Fibroblast of villous mesenchyme (primary cell): ENCODE results near the gene ADAMTS2. TPM values are rescaled to one million over a fixed set of nuclear protein-coding genes. Genes with fewer than 3 reads are reported as not detected.

Source experiments
- DNase-seq: peaks from one replicate; pipeline ENCODE4 v3.0.0-alpha.2; 2010; ENCODE audit warnings: low read depth
- H3K4me3 ChIP-seq: 2 replicates; pipeline ENCODE4 v1.5.1; 2011; ENCODE audit warnings: low read depth, mild to moderate bottlenecking, low read length
- CTCF ChIP-seq: IDR thresholded peaks from 2 replicates; pipeline ENCODE4 v1.5.1; 2012; ENCODE audit warnings: low read depth, mild to moderate bottlenecking, low read length; ENCODE audit not compliant: insufficient read depth
- total RNA-seq: library from RNA; depleted of rRNA; stranded (reverse); fragments of >200 nt; gene quantifications from 2 replicates; pipeline ENCODE4 v1.2.3, GENCODE V29; 2012

Gene ADAMTS2
- total RNA-seq, 1 donor = 30.2 TPM

- TF ChIP-seq CTCF = no peak
- no peak for DNase-seq
- H3K4me3 ChIP-seq = no peak overlapping the region
These were observed 138.9 kb downstream of the ADAMTS2 start for GRCh38 chr5:179206366-179206765.

- TF ChIP-seq CTCF = no peak
These were observed 140.0 kb downstream of the ADAMTS2 start for GRCh38 chr5:179205277-179205676.

GRCh38 chr5:179204572-179204971, 140.7 kb downstream of the ADAMTS2 start:
- DNase-seq = no peak
- no peak overlapping the region for H3K4me3 ChIP-seq
- no peak for TF ChIP-seq CTCF

More at GRCh38 chr5:179205277-179205676, 140.0 kb downstream of the ADAMTS2 start:
- H3K4me3 ChIP-seq = no peak overlapping the region
- no peak for DNase-seq

GRCh38 chr5:179203248-179203647, 142.0 kb downstream of the ADAMTS2 start:
- TF ChIP-seq CTCF = no peak
- DNase-seq = no peak
- no peak overlapping the region for H3K4me3 ChIP-seq

- no peak for DNase-seq
- no peak overlapping the region for H3K4me3 ChIP-seq
- no peak for TF ChIP-seq CTCF
These were observed 143.3 kb downstream of the ADAMTS2 start for GRCh38 chr5:179201986-179202385.

DNA sequence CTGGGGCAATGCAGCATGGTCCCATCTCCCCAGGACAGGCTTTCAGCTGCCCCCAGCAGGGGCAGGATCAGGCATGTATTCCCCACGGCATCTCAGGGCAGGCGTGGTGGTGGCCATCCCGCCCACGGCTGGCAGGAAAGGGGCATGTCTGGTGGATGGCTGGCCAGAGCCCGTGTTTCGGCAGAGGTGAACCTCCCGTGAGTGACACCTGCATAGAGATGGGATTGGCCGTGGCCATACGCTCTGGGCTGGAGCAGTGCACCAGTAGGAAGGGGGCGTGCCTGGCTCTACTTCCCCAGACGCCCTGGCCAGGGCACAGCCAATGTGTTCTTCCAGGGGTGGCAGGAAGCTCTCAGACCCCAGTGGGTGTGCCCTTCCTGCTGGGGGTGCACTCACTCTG, 146.0 kb downstream of the ADAMTS2 start:
- no peak for DNase-seq
- no peak for TF ChIP-seq CTCF
- no peak overlapping the region for H3K4me3 ChIP-seq

DNA sequence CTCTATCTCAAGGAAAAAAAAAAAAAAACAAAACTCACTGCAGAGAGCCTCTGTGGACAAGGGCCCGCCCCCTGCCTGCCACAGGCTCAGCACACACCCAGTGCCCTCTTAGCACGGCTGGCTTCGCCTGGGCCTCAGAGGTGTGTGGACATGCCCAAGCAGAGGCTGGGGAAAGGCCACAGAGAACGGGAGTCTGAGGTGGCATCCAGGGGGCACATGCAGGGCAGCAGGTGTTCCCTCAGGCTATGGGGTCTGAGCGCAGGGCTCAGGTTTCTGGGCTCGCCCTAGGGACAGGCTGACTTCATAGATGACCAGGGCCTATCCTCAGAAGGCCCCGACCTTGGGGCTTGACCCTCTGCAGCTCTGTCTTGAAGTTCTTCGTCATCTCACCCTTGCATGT, 146.4 kb downstream of the ADAMTS2 start:
- H3K4me3 ChIP-seq = no peak overlapping the region
- DNase-seq = no peak
- no peak for TF ChIP-seq CTCF
